ENCODE data around the gene KLHL11.

GRCh38 chr17:41825175-41825845 is 39.9 kb downstream of the KLHL11 start:
- TF ChIP-seq, protein P1, sequence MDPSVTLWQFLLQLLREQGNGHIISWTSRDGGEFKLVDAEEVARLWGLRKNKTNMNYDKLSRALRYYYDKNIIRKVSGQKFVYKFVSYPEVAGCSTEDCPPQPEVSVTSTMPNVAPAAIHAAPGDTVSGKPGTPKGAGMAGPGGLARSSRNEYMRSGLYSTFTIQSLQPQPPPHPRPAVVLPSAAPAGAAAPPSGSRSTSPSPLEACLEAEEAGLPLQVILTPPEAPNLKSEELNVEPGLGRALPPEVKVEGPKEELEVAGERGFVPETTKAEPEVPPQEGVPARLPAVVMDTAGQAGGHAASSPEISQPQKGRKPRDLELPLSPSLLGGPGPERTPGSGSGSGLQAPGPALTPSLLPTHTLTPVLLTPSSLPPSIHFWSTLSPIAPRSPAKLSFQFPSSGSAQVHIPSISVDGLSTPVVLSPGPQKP (CRISPR knock-in tag; IDR thresholded peaks at IDR 0.05): no peak
- TF ChIP-seq MYC (IDR thresholded peaks at IDR 0.05; ENCODE audit: low read depth, low read length): no peak
- TF ChIP-seq MYC (CRISPR knock-in tag; IDR thresholded peaks at IDR 0.05; ENCODE audit: borderline replicate concordance, low read depth): no peak
- TF ChIP-seq ZBTB1 (CRISPR knock-in tag; IDR thresholded peaks at IDR 0.05; ENCODE audit: borderline replicate concordance, low read depth): no peak
- TF ChIP-seq POLR2H (tag; IDR thresholded peaks at IDR 0.05; ENCODE audit: low read depth): no peak
- TF ChIP-seq, protein P2, sequence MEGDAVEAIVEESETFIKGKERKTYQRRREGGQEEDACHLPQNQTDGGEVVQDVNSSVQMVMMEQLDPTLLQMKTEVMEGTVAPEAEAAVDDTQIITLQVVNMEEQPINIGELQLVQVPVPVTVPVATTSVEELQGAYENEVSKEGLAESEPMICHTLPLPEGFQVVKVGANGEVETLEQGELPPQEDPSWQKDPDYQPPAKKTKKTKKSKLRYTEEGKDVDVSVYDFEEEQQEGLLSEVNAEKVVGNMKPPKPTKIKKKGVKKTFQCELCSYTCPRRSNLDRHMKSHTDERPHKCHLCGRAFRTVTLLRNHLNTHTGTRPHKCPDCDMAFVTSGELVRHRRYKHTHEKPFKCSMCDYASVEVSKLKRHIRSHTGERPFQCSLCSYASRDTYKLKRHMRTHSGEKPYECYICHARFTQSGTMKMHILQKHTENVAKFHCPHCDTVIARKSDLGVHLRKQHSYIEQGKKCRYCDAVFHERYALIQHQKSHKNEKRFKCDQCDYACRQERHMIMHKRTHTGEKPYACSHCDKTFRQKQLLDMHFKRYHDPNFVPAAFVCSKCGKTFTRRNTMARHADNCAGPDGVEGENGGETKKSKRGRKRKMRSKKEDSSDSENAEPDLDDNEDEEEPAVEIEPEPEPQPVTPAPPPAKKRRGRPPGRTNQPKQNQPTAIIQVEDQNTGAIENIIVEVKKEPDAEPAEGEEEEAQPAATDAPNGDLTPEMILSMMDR (IDR thresholded peaks at IDR 0.05 in 2 of 3, conservative IDR thresholded peaks at IDR 0.05 in 1 of 3; ENCODE audit: insufficient read depth in 2 of 3, low read depth in 1 of 3, low read length in 3 of 3): no peak
- TF ChIP-seq POLR2A (conservative IDR thresholded peaks at IDR 0.05): no peak
- TF ChIP-seq CHD4 (IDR thresholded peaks at IDR 0.05; ENCODE audit: insufficient read depth, insufficient replicate concordance, low read depth, low read length, poor library complexity, severe bottlenecking): no peak
- TF ChIP-seq POLR2AphosphoS2 (IDR thresholded peaks at IDR 0.05; ENCODE audit: low read length): no peak
- TF ChIP-seq ZNF121 (CRISPR knock-in tag; conservative IDR thresholded peaks at IDR 0.05): no peak
- TF ChIP-seq SMAD3 (CRISPR knock-in tag; conservative IDR thresholded peaks at IDR 0.05): no peak
- TF ChIP-seq RBM25 (IDR thresholded peaks at IDR 0.05; ENCODE audit: low read depth, low read length, severe bottlenecking): no peak
- TF ChIP-seq, protein P3, sequence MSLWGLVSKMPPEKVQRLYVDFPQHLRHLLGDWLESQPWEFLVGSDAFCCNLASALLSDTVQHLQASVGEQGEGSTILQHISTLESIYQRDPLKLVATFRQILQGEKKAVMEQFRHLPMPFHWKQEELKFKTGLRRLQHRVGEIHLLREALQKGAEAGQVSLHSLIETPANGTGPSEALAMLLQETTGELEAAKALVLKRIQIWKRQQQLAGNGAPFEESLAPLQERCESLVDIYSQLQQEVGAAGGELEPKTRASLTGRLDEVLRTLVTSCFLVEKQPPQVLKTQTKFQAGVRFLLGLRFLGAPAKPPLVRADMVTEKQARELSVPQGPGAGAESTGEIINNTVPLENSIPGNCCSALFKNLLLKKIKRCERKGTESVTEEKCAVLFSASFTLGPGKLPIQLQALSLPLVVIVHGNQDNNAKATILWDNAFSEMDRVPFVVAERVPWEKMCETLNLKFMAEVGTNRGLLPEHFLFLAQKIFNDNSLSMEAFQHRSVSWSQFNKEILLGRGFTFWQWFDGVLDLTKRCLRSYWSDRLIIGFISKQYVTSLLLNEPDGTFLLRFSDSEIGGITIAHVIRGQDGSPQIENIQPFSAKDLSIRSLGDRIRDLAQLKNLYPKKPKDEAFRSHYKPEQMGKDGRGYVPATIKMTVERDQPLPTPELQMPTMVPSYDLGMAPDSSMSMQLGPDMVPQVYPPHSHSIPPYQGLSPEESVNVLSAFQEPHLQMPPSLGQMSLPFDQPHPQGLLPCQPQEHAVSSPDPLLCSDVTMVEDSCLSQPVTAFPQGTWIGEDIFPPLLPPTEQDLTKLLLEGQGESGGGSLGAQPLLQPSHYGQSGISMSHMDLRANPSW (CRISPR knock-in tag; IDR thresholded peaks at IDR 0.05): no peak
- no peak for TF ChIP-seq SIN3B (IDR thresholded peaks at IDR 0.05; ENCODE audit: low read depth)

Data from K562 (cell line).